Type B pancreatic cell (in vitro differentiated cells): ENCODE data around the gene SOBP. TPM values are rescaled to one million over a fixed set of nuclear protein-coding genes. Genes with fewer than 3 reads are reported as not detected.

ENCODE experiments used
- DNase-seq: peaks from one replicate; pipeline ENCODE4 v3.0.0; 2021; ENCODE audit warnings: mixed read lengths; ENCODE audit not compliant: unreplicated experiment; ENCODE audit errors: extremely low spot score
- H3K27ac Mint-ChIP-seq: 2 replicates; pipeline ENCODE4 v1.8.0; 2021; ENCODE audit warnings: mild to moderate bottlenecking, mixed read lengths
- H3K27me3 Mint-ChIP-seq: 2 replicates; pipeline ENCODE4 v1.8.0; 2021; ENCODE audit warnings: mixed read lengths
- H3K36me3 Mint-ChIP-seq: 2 replicates; pipeline ENCODE4 v1.8.0; 2021; ENCODE audit warnings: mixed read lengths
- H3K4me1 Mint-ChIP-seq: one replicate; pipeline ENCODE4 v1.8.0; 2021; ENCODE audit warnings: mixed read lengths; ENCODE audit not compliant: unreplicated experiment
- H3K4me3 Mint-ChIP-seq: 2 replicates; pipeline ENCODE4 v1.8.0; 2021; ENCODE audit warnings: mild to moderate bottlenecking, mixed read lengths
- H3K9me3 Mint-ChIP-seq: 2 replicates; pipeline ENCODE4 v1.8.0; 2021; ENCODE audit warnings: mixed read lengths
- total RNA-seq: library from RNA; stranded (reverse); gene quantifications from 2 replicates; pipeline ENCODE4 v1.2.1, GENCODE V29; 2021; ENCODE audit warnings: low replicate concordance
- TF ChIP-seq, protein P1 (sequence below): fragments of 200-600 bp; sonication (generic); conservative IDR thresholded peaks from 2 replicates; pipeline ENCODE4 v1.5.0; 2021; ENCODE audit warnings: antibody characterized with exemption, mild to moderate bottlenecking

SOBP gene
- total RNA-seq, 1 donor from 2014 or later, result 19.4 TPM

DNA sequence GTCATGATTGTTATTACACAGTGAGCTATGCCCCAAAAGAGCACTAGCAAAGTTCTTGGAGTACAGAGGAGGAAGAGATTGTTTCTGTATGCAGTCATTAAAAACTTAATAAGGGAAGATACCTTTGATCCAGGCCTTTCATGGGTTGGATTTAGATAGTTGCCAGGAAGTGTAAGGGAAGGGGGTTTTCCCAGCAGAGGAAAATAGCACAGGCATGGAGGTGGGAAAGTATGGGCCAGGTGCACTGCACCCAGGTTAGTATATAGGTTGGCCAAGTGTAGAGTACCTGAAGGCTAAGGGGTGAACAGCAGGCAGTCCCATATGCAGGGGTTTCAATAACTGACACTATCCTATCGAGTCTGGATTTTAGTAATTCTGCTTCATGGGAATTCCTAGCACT, 101.4 kb downstream of the SOBP start:
- TF ChIP-seq, protein P1, sequence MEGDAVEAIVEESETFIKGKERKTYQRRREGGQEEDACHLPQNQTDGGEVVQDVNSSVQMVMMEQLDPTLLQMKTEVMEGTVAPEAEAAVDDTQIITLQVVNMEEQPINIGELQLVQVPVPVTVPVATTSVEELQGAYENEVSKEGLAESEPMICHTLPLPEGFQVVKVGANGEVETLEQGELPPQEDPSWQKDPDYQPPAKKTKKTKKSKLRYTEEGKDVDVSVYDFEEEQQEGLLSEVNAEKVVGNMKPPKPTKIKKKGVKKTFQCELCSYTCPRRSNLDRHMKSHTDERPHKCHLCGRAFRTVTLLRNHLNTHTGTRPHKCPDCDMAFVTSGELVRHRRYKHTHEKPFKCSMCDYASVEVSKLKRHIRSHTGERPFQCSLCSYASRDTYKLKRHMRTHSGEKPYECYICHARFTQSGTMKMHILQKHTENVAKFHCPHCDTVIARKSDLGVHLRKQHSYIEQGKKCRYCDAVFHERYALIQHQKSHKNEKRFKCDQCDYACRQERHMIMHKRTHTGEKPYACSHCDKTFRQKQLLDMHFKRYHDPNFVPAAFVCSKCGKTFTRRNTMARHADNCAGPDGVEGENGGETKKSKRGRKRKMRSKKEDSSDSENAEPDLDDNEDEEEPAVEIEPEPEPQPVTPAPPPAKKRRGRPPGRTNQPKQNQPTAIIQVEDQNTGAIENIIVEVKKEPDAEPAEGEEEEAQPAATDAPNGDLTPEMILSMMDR, result no peak
- H3K4me3 Mint-ChIP-seq, result no peak overlapping the region
- DNase-seq, result no peak
- no peak overlapping the region for H3K27ac Mint-ChIP-seq
- H3K9me3 Mint-ChIP-seq, result no peaks in the 10 kb centered on the region
- no peaks in the 10 kb centered on the region for H3K36me3 Mint-ChIP-seq
- peaks cover 3% of the 10 kb centered on the region for H3K27me3 Mint-ChIP-seq
- H3K4me1 Mint-ChIP-seq, result peaks cover 21% of the 10 kb centered on the region

DNA sequence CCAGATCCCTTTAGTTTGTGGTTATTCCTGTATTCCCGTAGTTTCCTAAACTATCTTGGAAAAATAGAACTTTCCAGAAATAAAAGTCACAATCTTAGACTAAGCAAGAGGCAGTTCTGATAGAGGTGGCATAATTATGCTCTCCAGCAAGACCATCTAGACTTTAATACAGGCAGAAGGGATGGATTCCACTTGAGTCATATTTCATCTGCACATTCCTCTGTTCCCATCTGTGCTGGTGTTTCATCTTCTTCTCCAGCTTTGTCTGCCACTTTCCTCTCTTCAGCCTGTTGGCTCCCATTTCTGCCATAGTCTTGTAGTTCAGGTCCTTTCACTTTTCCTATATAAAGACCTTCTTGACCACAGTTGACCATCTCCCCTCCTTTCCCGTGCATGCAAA, 102.9 kb downstream of the SOBP start:
- TF ChIP-seq, protein P1, result no peak
- peaks cover 17% of the 10 kb centered on the region for H3K4me1 Mint-ChIP-seq
- no peak for DNase-seq
- H3K36me3 Mint-ChIP-seq, result no peaks in the 10 kb centered on the region
- H3K9me3 Mint-ChIP-seq, result no peaks in the 10 kb centered on the region
- H3K27ac Mint-ChIP-seq, result no peak overlapping the region
- no peaks in the 10 kb centered on the region for H3K27me3 Mint-ChIP-seq
- no peak overlapping the region for H3K4me3 Mint-ChIP-seq

DNA sequence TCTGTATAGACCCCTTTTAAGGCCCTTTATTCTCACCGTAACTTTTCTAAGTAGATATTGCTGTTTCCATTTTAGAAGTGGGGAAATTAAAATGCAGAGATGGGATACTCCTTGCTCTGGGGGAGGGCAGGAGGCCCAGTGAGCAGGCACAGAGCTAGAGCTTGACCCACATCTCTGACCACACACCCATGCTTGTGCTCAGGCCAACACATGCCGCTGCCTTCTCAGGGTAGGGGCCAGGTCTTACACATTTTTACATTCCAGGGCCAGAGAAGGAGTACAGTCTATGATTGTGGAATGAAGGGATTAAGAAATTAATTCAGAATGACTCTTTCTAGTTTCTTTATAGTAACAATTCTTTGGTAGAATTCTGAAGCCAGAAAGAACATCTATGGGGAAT, 104.8 kb downstream of the SOBP start:
- DNase-seq, result no peak
- Mint-ChIP-seq H3K36me3 (peaks cover 3% of the 10 kb centered on the region), H3K4me1 (peaks cover 15% of the 10 kb centered on the region), H3K27me3 (no peaks in the 10 kb centered on the region), H3K27ac (no peak overlapping the region), H3K4me3 (no peak overlapping the region), H3K9me3 (no peaks in the 10 kb centered on the region)
- TF ChIP-seq, protein P1, result no peak

DNA sequence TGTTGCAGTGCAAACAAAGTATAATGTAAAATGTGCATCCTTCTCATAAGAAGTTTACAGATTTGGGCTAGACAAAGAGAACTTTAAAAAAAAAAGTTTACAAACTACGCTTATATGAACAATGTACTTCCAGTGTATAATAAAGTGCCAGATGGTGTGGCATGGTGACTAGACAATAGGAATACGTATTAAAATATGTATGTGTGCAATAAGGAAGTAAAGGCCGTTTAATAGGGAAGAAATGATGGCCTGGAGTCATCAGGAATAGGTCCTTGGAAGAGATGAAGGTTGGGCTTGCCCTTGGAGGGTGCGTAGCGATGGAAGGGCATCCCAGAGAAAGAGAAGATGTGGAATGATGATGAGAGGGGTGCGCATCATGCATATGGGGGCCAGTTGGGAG, 108.2 kb downstream of the SOBP start:
- TF ChIP-seq, protein P1, result no peak
- Mint-ChIP-seq H3K36me3 (peaks cover 3% of the 10 kb centered on the region), H3K4me1 (peaks cover 25% of the 10 kb centered on the region), H3K9me3 (no peaks in the 10 kb centered on the region), H3K4me3 (no peak overlapping the region), H3K27ac (no peak overlapping the region), H3K27me3 (no peaks in the 10 kb centered on the region)
- DNase-seq, result no peak

DNA sequence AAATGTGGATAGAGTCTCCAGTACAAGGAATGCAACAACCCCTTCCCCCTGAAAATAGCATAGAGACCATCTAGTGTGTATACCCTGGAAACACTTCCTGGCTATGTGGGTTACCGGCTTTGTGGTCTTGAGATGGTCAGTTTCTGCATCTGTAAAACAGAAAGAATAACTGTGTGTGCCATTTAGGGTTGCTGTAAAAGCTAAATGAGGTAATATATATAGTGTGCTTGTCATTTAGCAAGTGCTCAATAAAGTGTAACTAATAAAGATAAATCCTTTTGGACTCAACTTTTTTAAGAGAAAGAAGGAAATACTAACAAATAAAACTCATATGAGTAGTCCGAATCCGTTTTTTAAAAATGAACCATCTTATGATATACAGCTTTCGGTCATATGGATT, 109.1 kb downstream of the SOBP start:
- no peak for DNase-seq
- H3K9me3 Mint-ChIP-seq, result no peaks in the 10 kb centered on the region
- no peaks in the 10 kb centered on the region for H3K27me3 Mint-ChIP-seq
- H3K4me1 Mint-ChIP-seq, result peaks cover 25% of the 10 kb centered on the region
- TF ChIP-seq, protein P1, result no peak
- no peak overlapping the region for H3K27ac Mint-ChIP-seq
- no peak overlapping the region for H3K4me3 Mint-ChIP-seq
- peaks cover 3% of the 10 kb centered on the region for H3K36me3 Mint-ChIP-seq

DNA sequence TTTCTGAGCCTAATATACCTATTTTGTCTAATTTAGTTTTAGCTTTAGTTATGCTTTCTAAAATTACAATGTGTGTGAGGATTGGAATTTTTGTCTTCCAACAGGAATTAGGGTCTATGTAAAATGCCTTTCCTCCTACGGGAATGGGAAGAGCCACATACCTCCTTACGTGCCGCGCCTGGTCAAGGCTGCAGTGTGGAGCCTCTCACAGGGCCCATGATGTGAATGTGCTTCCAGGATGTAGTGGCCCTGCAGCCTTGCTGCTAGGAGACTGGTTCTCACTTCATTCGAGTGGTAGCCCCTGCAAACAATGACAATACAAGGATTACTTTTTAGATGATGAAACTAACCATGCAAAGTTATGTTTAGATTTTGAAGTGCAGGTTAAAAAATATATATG, 110.2 kb downstream of the SOBP start:
- H3K36me3 Mint-ChIP-seq, result peaks cover 3% of the 10 kb centered on the region

More for the DNA sequence above, 110.2 kb downstream of the SOBP start:
- Mint-ChIP-seq H3K27me3 (no peaks in the 10 kb centered on the region), H3K4me1 (peaks cover 25% of the 10 kb centered on the region), H3K27ac (no peak overlapping the region), H3K4me3 (no peak overlapping the region), H3K9me3 (no peaks in the 10 kb centered on the region)
- TF ChIP-seq, protein P1, result no peak
- DNase-seq, result no peak
